ENCODE measurements around the gene TRIP13. TPM values are rescaled to one million over a fixed set of nuclear protein-coding genes. Genes with fewer than 3 reads are reported as not detected.

TRIP13 gene
- total and polyA plus RNA-seq, 2 experiments from 2014 or later = 42.5 to 44.8 TPM

- Histone ChIP-seq H3K79me2 (replicated peaks; ENCODE audit: insufficient read depth) (no peaks in the 10 kb centered on the region), H3F3A (replicated peaks; ENCODE audit: low read depth) (no peaks in the 10 kb centered on the region), H3K4me2 (no peak overlapping the region), H4K20me1 (replicated peaks; ENCODE audit: insufficient read depth) (no peaks in the 10 kb centered on the region), H3K27ac (ENCODE audit: low read depth) (no peak overlapping the region), H3K9me2 (ENCODE audit: insufficient read depth) (no peaks in the 10 kb centered on the region), H3K4me3 (no peak overlapping the region), H3K36me3 (ENCODE audit: insufficient read depth) (no peaks in the 10 kb centered on the region), H3K27me3 (ENCODE audit: insufficient read depth) (no peaks in the 10 kb centered on the region), H3K4me1 (ENCODE audit: insufficient read depth) (no peaks in the 10 kb centered on the region), H2AFZ (no peak overlapping the region)
- Mint-ChIP-seq H3K27ac (no peak overlapping the region), H3K9me3 (no peaks in the 10 kb centered on the region), H3K4me3 (no peak overlapping the region), H3K36me3 (ENCODE audit: low read depth) (no peaks in the 10 kb centered on the region), H3K27me3 (ENCODE audit: insufficient read depth, low read depth, poor library complexity) (peaks cover 7% of the 10 kb centered on the region), H3K4me1 (no peaks in the 10 kb centered on the region)
- no peak for ATAC-seq
- TF ChIP-seq ETS1 (IDR thresholded peaks at IDR 0.05) (no peak), ZNF462 (CRISPR knock-in tag; IDR thresholded peaks at IDR 0.05) (no peak), CREB1 (CRISPR knock-in tag; IDR thresholded peaks at IDR 0.05; ENCODE audit: low read depth) (no peak), CTCF (conservative IDR thresholded peaks at IDR 0.05; ENCODE audit: low read depth in 2 of 2) (no peak), ZNF114 (CRISPR knock-in tag; IDR thresholded peaks at IDR 0.05) (no peak), STAT1 (IDR thresholded peaks at IDR 0.05; ENCODE audit: unreplicated experiment) (no peak), ZNF331 (CRISPR knock-in tag; IDR thresholded peaks at IDR 0.05; ENCODE audit: low read depth) (no peak), NANOG (IDR thresholded peaks at IDR 0.05; ENCODE audit: borderline replicate concordance) (no peak), JUNB (IDR thresholded peaks at IDR 0.05; ENCODE audit: unreplicated experiment) (no peak), EZH2phosphoT487 (IDR thresholded peaks at IDR 0.05; ENCODE audit: unreplicated experiment) (no peak), POLR2AphosphoS5 (IDR thresholded peaks at IDR 0.05; ENCODE audit: low read depth) (no peak), REST (IDR thresholded peaks at IDR 0.05; ENCODE audit: unreplicated experiment) (no peak)
- no peak for DNase-seq (ENCODE audit: low spot score)
Observed at GRCh38 chr5:962801-963200, 70.1 kb downstream of the TRIP13 start.
